T-helper 2 cell (primary cell): Measurements from ENCODE around the gene TBC1D10B.
A peak's percentile ranks its signal among the peaks of the same experiment; 100 is the strongest.
"Not testable (repeated sequence)": the region's sequence is repeated elsewhere in the genome, so short reads cannot be mapped to it uniquely, and the experiment has no call there.

ENCODE experiments used
- DNase-seq, 5 experiments: peaks; one replicate each; pipeline versions ENCODE4 v3.0.0 to v3.0.0-alpha.2; 2012 to 2022

The TBC1D10B gene

GRCh38 chr16:30354423-30355143 is 15.7 kb downstream of the TBC1D10B start:
- DNase-seq = no peak

GRCh38 chr16:30353438-30354129 is 16.7 kb downstream of the TBC1D10B start:
- no peak for DNase-seq

- no peak for DNase-seq
These were observed 17.5 kb downstream of the TBC1D10B start for GRCh38 chr16:30352488-30353401.

GRCh38 chr16:30351586-30352419 is 18.5 kb downstream of the TBC1D10B start:
- DNase-seq = no peak

GRCh38 chr16:30351001-30351441 is 19.3 kb downstream of the TBC1D10B start:
- DNase-seq = no peak

- DNase-seq = peak in 1 of 5 experiments; percentile 65
These were observed 20.0 kb downstream of the TBC1D10B start for GRCh38 chr16:30350134-30350871.

- no peak for DNase-seq
These were observed 20.6 kb downstream of the TBC1D10B start for GRCh38 chr16:30349675-30350074.

- no peak for DNase-seq
These were observed 21.4 kb downstream of the TBC1D10B start for GRCh38 chr16:30348929-30349328.

- DNase-seq = no peak
These were observed 22.2 kb downstream of the TBC1D10B start for GRCh38 chr16:30348113-30348512.

GRCh38 chr16:30346286-30346685 is 24.0 kb downstream of the TBC1D10B start:
- no peak for DNase-seq

GRCh38 chr16:30343491-30343820 is 26.8 kb downstream of the TBC1D10B start:
- DNase-seq = not testable (repeated sequence)

GRCh38 chr16:30342751-30343490 is 27.4 kb downstream of the TBC1D10B start:
- DNase-seq = no peak

- DNase-seq = not testable (repeated sequence)
These were observed 28.3 kb downstream of the TBC1D10B start for GRCh38 chr16:30341971-30342370.

- DNase-seq = no peak
These were observed 29.7 kb downstream of the TBC1D10B start for GRCh38 chr16:30340621-30341020.

GRCh38 chr16:30338715-30339114 is 31.6 kb downstream of the TBC1D10B start:
- not testable (repeated sequence) for DNase-seq

GRCh38 chr16:30337964-30338357 is 32.3 kb downstream of the TBC1D10B start:
- not testable (repeated sequence) for DNase-seq

- peak in 1 of 5 experiments; percentile 36 for DNase-seq
These were observed 34.5 kb downstream of the TBC1D10B start for GRCh38 chr16:30335598-30336474.

GRCh38 chr16:30335028-30335597 is 35.2 kb downstream of the TBC1D10B start:
- DNase-seq = peak; percentile 71 to 88 (median 77)

GRCh38 chr16:30334473-30334989 is 35.8 kb downstream of the TBC1D10B start:
- DNase-seq = peak; percentile 71 to 89 (median 81)
